Activated CD4-positive, alpha-beta T cell treated with anti-CD3 and anti-CD28 coated beads, Interleukin-2, amount 50 U/mL, for 24 hours (primary cell): Measurements from ENCODE around the gene TMC3.
"Not testable (repeated sequence)": the region's sequence is repeated elsewhere in the genome, so short reads cannot be mapped to it uniquely, and the experiment has no call there.

ENCODE experiments used
- DNase-seq, 2 donors: peaks; one replicate each; pipeline ENCODE4 v3.0.0-alpha.2; 2020; ENCODE audit warnings: low read depth in 1 of 2, low spot score in 1 of 2

The TMC3 gene

GRCh38 chr15:81373775-81374395 lies at the start of gene TMC3:
Gene TMC3, minus strand, starts transcription at chr15:81374213. Its CDS starts 136 bp downstream, at chr15:81374077.
- DNase-seq: no peak

- DNase-seq: no peak
These were observed 47.4 kb upstream of the TMC3 start for GRCh38 chr15:81421461-81421860.

GRCh38 chr15:81419332-81419943 lies 45.4 kb upstream of the TMC3 start:
- DNase-seq: no peak

GRCh38 chr15:81418891-81419290 lies 44.9 kb upstream of the TMC3 start:
- no peak for DNase-seq

GRCh38 chr15:81418444-81418843 lies 44.4 kb upstream of the TMC3 start:
- no peak for DNase-seq

GRCh38 chr15:81414274-81414968 lies 40.4 kb upstream of the TMC3 start:
- DNase-seq: not testable (repeated sequence)

- no peak for DNase-seq
These were observed 39.8 kb upstream of the TMC3 start for GRCh38 chr15:81413851-81414250.

- no peak for DNase-seq
These were observed 38.1 kb upstream of the TMC3 start for GRCh38 chr15:81411969-81412633.

GRCh38 chr15:81411051-81411450 lies 37.0 kb upstream of the TMC3 start:
- DNase-seq: no peak

- peak in 1 of 2 donors; percentile 9 for DNase-seq
These were observed 36.3 kb upstream of the TMC3 start for GRCh38 chr15:81410318-81410753.

- DNase-seq: no peak
These were observed 33.7 kb upstream of the TMC3 start for GRCh38 chr15:81407718-81408117.

GRCh38 chr15:81407176-81407575 lies 33.2 kb upstream of the TMC3 start:
- no peak for DNase-seq

GRCh38 chr15:81400640-81401236 lies 26.7 kb upstream of the TMC3 start:
- peak in 1 of 2 donors; percentile 14 for DNase-seq

GRCh38 chr15:81398910-81399551 lies 25.0 kb upstream of the TMC3 start:
- DNase-seq: no peak

- DNase-seq: no peak
These were observed 24.4 kb upstream of the TMC3 start for GRCh38 chr15:81398456-81398855.

GRCh38 chr15:81394603-81395002 lies 20.6 kb upstream of the TMC3 start:
- no peak for DNase-seq

- no peak for DNase-seq
These were observed 17.6 kb upstream of the TMC3 start for GRCh38 chr15:81391657-81392056.

GRCh38 chr15:81388436-81388770 lies 14.4 kb upstream of the TMC3 start:
- no peak for DNase-seq

GRCh38 chr15:81387621-81388435 lies 13.8 kb upstream of the TMC3 start:
- no peak for DNase-seq

- no peak for DNase-seq
These were observed 12.9 kb upstream of the TMC3 start for GRCh38 chr15:81386947-81387346.
